SJCRH30 (cell line): ENCODE results near the gene NAPB. TPM values are rescaled to one million over a fixed set of nuclear protein-coding genes. Genes with fewer than 3 reads are reported as not detected.

Experiments used
- DNase-seq, 2 experiments: peaks; one replicate each; pipeline ENCODE4 v3.0.0-alpha.2; 2015 to 2020
- H3K27ac ChIP-seq: fragments of 250-450 bp; sonication (Bioruptor Pico); 2 replicates; pipeline ENCODE4 v1.5.1; 2020; ENCODE audit warnings: mild to moderate bottlenecking, moderate library complexity
- H3K27me3 ChIP-seq: fragments of 250-450 bp; sonication (Bioruptor Pico); 2 replicates; pipeline ENCODE4 v1.5.1; 2020; ENCODE audit warnings: mild to moderate bottlenecking, moderate library complexity
- H3K36me3 ChIP-seq: fragments of 250-450 bp; sonication (Bioruptor Pico); 2 replicates; pipeline ENCODE4 v1.5.1; 2020; ENCODE audit warnings: mild to moderate bottlenecking, moderate library complexity
- H3K4me1 ChIP-seq: fragments of 250-450 bp; sonication (Bioruptor Pico); 2 replicates; pipeline ENCODE4 v1.5.1; 2020; ENCODE audit warnings: mild to moderate bottlenecking, moderate library complexity
- H3K4me3 ChIP-seq: fragments of 250-450 bp; sonication (Bioruptor Pico); 2 replicates; pipeline ENCODE4 v1.5.1; 2020; ENCODE audit warnings: mild to moderate bottlenecking, moderate library complexity
- H3K9me3 ChIP-seq: fragments of 250-450 bp; sonication (Bioruptor Pico); replicated peaks from 2 replicates; pipeline ENCODE4 v1.5.1; 2020; ENCODE audit warnings: mild to moderate bottlenecking, moderate library complexity
- total RNA-seq: library from RNA; depleted of rRNA; stranded (reverse); fragments of >200 nt; shearing (Covaris generic); gene quantifications from 2 replicates; pipeline ENCODE4 v1.2.3, GENCODE V29; 2014

The NAPB gene
- total RNA-seq, 1 experiment from 2014 or later: 11.3 TPM

- H3K27ac ChIP-seq: peak overlapping the region; percentile 69
- no peaks in the 10 kb centered on the region; the same call in none of the 2 replicates for H3K36me3 ChIP-seq
- peak overlapping the region; percentile 92 for H3K4me3 ChIP-seq
- H3K4me1 ChIP-seq: peaks cover 2% of the 10 kb centered on the region; the same call in 1 of the 2 replicates
- no peaks in the 10 kb centered on the region; the same call in 1 of the 2 replicates for H3K9me3 ChIP-seq
- DNase-seq: peak in 1 of 2 experiments; percentile 26
- no peaks in the 10 kb centered on the region for H3K27me3 ChIP-seq
Observed at GRCh38 chr20:23419995-23420901, 1.0 kb downstream of the NAPB start.

- H3K27me3 ChIP-seq: no peaks in the 10 kb centered on the region
- H3K4me3 ChIP-seq: peak overlapping the region; percentile 92
- DNase-seq: no peak
- H3K36me3 ChIP-seq: peaks cover under 1% of the 10 kb centered on the region
- peaks cover 2% of the 10 kb centered on the region; the same call in 1 of the 2 replicates for H3K4me1 ChIP-seq
- H3K27ac ChIP-seq: no peak overlapping the region
- H3K9me3 ChIP-seq: no peaks in the 10 kb centered on the region
Observed at GRCh38 chr20:23419657-23419994, 1.7 kb downstream of the NAPB start.

GRCh38 chr20:23417861-23418260 lies 3.4 kb downstream of the NAPB start:
- DNase-seq: no peak
- no peak overlapping the region for H3K4me3 ChIP-seq
- no peaks in the 10 kb centered on the region for H3K27me3 ChIP-seq
- peaks cover 2% of the 10 kb centered on the region; the same call in 1 of the 2 replicates for H3K4me1 ChIP-seq
- no peaks in the 10 kb centered on the region for H3K9me3 ChIP-seq
- peaks cover 3% of the 10 kb centered on the region for H3K36me3 ChIP-seq
- no peak overlapping the region for H3K27ac ChIP-seq

- Histone ChIP-seq H3K27me3 (no peaks in the 10 kb centered on the region), H3K4me3 (no peak overlapping the region), H3K36me3 (peaks cover 3% of the 10 kb centered on the region), H3K27ac (no peak overlapping the region), H3K9me3 (no peaks in the 10 kb centered on the region), H3K4me1 (peaks cover 2% of the 10 kb centered on the region; the same call in 1 of the 2 replicates)
- no peak for DNase-seq
Observed at GRCh38 chr20:23415959-23416583, 5.2 kb downstream of the NAPB start.

- peaks cover 2% of the 10 kb centered on the region; the same call in 1 of the 2 replicates for H3K4me1 ChIP-seq
- no peak overlapping the region for H3K27ac ChIP-seq
- no peak overlapping the region for H3K4me3 ChIP-seq
- no peaks in the 10 kb centered on the region for H3K27me3 ChIP-seq
- peaks cover 3% of the 10 kb centered on the region for H3K36me3 ChIP-seq
- DNase-seq: no peak
- no peaks in the 10 kb centered on the region for H3K9me3 ChIP-seq
Observed at GRCh38 chr20:23415555-23415954, 5.7 kb downstream of the NAPB start.

GRCh38 chr20:23414526-23415188 lies 6.6 kb downstream of the NAPB start:
- Histone ChIP-seq H3K4me1 (peaks cover under 1% of the 10 kb centered on the region; the same call in 1 of the 2 replicates), H3K9me3 (no peaks in the 10 kb centered on the region), H3K27me3 (no peaks in the 10 kb centered on the region), H3K36me3 (peaks cover 3% of the 10 kb centered on the region), H3K4me3 (no peak overlapping the region), H3K27ac (no peak overlapping the region)
- DNase-seq: no peak

GRCh38 chr20:23413862-23414422 lies 7.3 kb downstream of the NAPB start:
- Histone ChIP-seq H3K27me3 (no peaks in the 10 kb centered on the region), H3K36me3 (peaks cover 3% of the 10 kb centered on the region), H3K4me1 (no peaks in the 10 kb centered on the region), H3K4me3 (no peak overlapping the region), H3K27ac (no peak overlapping the region), H3K9me3 (no peaks in the 10 kb centered on the region)
- DNase-seq: no peak

GRCh38 chr20:23412026-23412425 lies 9.3 kb downstream of the NAPB start:
- DNase-seq: no peak
- Histone ChIP-seq H3K4me1 (no peaks in the 10 kb centered on the region), H3K36me3 (peaks cover 3% of the 10 kb centered on the region), H3K27ac (no peak overlapping the region), H3K9me3 (no peaks in the 10 kb centered on the region), H3K27me3 (no peaks in the 10 kb centered on the region), H3K4me3 (no peak overlapping the region)

- Histone ChIP-seq H3K36me3 (peaks cover 3% of the 10 kb centered on the region), H3K4me1 (no peaks in the 10 kb centered on the region), H3K4me3 (no peak overlapping the region), H3K27ac (no peak overlapping the region), H3K27me3 (no peaks in the 10 kb centered on the region), H3K9me3 (no peaks in the 10 kb centered on the region)
- DNase-seq: no peak
Observed at GRCh38 chr20:23410916-23411695, 10.2 kb downstream of the NAPB start.

- no peaks in the 10 kb centered on the region for H3K9me3 ChIP-seq
- no peak for DNase-seq
- H3K4me3 ChIP-seq: no peak overlapping the region
- H3K36me3 ChIP-seq: peaks cover 3% of the 10 kb centered on the region; the same call in 1 of the 2 replicates
- H3K27me3 ChIP-seq: no peaks in the 10 kb centered on the region
- H3K4me1 ChIP-seq: no peaks in the 10 kb centered on the region
- no peak overlapping the region for H3K27ac ChIP-seq
Observed at GRCh38 chr20:23409800-23410199, 11.5 kb downstream of the NAPB start.

- H3K27me3 ChIP-seq: no peaks in the 10 kb centered on the region
- DNase-seq: no peak
- no peaks in the 10 kb centered on the region for H3K4me1 ChIP-seq
- no peaks in the 10 kb centered on the region; the same call in 1 of the 2 replicates for H3K36me3 ChIP-seq
- no peak overlapping the region for H3K4me3 ChIP-seq
- no peak overlapping the region for H3K27ac ChIP-seq
- no peaks in the 10 kb centered on the region for H3K9me3 ChIP-seq
Observed at GRCh38 chr20:23408957-23409356, 12.3 kb downstream of the NAPB start.

GRCh38 chr20:23407781-23408464 lies 13.4 kb downstream of the NAPB start:
- Histone ChIP-seq H3K36me3 (no peaks in the 10 kb centered on the region), H3K4me1 (no peaks in the 10 kb centered on the region), H3K9me3 (no peaks in the 10 kb centered on the region), H3K27me3 (no peaks in the 10 kb centered on the region), H3K27ac (no peak overlapping the region), H3K4me3 (no peak overlapping the region)
- no peak for DNase-seq

- Histone ChIP-seq H3K36me3 (peaks cover 1% of the 10 kb centered on the region; the same call in 1 of the 2 replicates), H3K27me3 (no peaks in the 10 kb centered on the region), H3K9me3 (no peaks in the 10 kb centered on the region), H3K4me3 (no peak overlapping the region), H3K4me1 (no peaks in the 10 kb centered on the region), H3K27ac (no peak overlapping the region)
- no peak for DNase-seq
Observed at GRCh38 chr20:23406880-23407279, 14.4 kb downstream of the NAPB start.
